GM19023 (cell line): Measurements from ENCODE around the gene HEMK1.
A peak's percentile ranks its signal among the peaks of the same experiment; 100 is the strongest.

Source experiments
- ATAC-seq: cut with Tn5 transposase; IDR thresholded peaks from one replicate; pipeline ENCODE4 v1.9.1; 2021; ENCODE audit warnings: mild to moderate bottlenecking, moderate library complexity; ENCODE audit not compliant: unreplicated experiment

HEMK1 gene

GRCh38 chr3:50568947-50569749 is at the start of gene HEMK1:
TSS of gene HEMK1 (plus strand) at chr3:50569522. CDS start at chr3:50571105, 1,583 bp downstream.
- ATAC-seq: peak; percentile 60

GRCh38 chr3:50520849-50521248 is 48.5 kb upstream of the HEMK1 start:
- no peak for ATAC-seq

GRCh38 chr3:50521572-50521971 is 47.8 kb upstream of the HEMK1 start:
- ATAC-seq: no peak

- ATAC-seq: no peak
These were observed 46.0 kb upstream of the HEMK1 start for GRCh38 chr3:50523279-50523811.

DNA sequence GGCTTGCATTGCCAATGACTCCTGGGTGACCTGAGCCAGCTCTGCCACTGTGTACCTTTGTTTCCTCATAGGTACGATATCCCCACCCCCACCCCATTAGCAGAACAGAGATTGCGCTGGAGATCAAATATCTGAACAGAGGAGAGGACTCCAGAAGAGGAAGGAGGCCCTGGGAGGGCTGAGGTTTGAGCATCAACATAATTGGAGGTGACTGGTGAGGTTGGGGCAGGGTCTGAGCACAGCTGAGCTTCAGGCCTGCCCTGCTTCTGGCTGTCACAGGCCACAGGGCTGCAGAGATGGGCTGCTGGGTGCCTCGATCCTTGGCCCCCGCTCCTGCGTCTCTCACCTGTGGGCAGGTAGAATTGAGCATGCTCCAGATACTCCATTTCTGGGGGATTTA is 44.6 kb upstream of the HEMK1 start:
- no peak for ATAC-seq

DNA sequence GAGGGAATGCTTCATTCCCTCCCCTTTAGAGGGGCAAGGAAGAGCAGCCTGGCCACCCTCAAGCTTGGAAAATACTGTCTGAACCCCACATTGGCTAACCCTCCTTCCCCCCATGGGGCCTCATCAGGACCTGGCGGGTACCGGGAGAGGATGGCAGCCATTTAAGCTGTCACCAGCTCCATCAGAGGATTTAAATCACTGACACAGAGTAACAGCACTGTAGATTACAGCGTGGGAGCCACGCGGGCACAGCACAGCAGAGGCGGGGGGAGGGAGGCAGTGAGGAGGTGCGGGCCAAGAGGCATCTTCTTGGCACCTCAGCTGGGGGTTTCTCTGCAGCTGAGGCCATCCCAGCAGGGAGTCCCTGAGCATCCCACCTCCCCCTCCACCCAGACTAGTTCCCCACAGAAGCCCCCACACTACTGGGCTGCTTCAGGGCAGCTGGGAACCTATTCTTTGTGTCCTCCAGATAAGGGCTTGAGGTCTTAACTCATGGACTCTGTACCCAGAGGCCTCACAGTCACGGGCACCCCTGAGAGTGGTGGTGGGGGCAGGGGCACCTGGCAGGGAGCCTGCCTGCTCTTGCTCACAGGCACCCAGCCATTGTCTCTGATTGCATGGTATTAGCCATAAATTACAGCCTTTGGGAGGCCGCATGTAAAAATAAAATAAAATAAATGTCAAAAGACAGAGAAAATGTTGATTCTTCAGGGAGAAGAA is 44.0 kb upstream of the HEMK1 start:
- no peak for ATAC-seq

GRCh38 chr3:50525987-50526386 is 43.3 kb upstream of the HEMK1 start:
- ATAC-seq: no peak

- ATAC-seq: no peak
These were observed 39.0 kb upstream of the HEMK1 start for GRCh38 chr3:50530001-50530970.

DNA sequence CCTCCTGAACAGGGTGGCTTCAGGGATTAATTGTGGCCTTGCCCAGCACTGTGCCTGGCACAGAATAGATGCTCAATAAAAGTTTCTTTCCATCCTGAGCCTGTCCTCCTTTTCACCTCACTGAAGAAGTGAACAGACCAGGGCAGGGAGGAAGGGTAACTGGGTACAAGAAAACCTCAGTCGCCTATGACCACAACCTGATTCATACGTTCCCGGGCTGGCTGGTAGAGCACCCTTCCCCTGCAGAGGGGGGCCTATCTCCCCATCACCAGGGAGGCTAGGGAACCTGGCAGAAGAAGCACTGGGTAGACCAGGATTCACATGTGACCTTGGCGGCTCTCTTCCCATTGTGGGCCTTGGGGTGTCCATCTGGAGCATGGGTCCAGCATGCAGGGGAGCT is 38.1 kb upstream of the HEMK1 start:
- ATAC-seq: no peak

DNA sequence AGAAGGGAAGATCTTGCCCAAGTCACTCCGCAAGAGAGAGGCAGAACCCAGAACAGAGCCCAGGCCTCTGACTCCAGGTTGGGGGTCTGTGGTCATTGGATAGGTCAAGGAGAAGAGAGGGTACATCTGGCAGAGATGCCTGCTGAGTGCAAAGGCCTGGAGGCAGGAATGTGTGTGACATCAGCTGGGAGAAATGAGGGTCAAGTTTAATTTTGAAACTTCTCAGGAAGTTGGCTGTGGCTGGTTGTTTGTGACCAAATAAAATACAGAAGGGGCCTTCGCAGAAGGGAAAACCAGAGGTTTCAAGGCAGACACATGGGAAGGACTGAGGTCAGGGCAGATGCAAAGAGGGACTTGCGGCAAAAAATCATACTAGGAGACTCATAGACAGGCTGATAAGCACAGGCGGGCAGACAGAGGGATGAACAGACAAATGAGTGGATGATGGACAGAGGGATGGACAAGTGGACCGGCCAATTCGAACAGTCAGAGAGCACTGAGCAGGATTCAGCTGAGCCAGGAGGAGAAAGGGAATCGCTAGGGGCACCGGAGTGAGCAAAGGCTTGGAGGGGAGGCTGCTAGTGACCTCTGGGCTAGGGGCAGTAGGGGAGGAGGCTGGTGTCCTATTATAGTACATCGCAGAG is 37.1 kb upstream of the HEMK1 start:
- no peak for ATAC-seq

DNA sequence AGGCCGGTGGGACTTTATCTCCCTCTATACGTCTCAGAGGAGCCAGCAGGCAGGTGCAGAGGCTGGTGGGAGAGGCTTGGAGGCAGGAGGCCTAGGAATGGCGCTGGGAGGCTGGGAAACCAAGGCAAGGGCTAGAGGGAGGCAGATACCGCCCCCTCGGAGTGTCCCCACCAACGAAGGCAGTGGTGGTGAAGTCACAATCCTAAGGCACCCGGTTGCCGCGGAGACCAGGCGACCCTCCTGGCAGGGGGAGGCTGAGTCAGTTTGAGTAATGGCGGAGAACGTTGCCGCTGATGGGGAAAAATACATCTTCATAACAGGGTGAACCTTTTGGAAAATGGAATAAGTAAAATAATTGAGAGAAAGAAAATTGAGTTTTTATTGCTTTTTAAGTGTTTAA is 36.0 kb upstream of the HEMK1 start:
- no peak for ATAC-seq

DNA sequence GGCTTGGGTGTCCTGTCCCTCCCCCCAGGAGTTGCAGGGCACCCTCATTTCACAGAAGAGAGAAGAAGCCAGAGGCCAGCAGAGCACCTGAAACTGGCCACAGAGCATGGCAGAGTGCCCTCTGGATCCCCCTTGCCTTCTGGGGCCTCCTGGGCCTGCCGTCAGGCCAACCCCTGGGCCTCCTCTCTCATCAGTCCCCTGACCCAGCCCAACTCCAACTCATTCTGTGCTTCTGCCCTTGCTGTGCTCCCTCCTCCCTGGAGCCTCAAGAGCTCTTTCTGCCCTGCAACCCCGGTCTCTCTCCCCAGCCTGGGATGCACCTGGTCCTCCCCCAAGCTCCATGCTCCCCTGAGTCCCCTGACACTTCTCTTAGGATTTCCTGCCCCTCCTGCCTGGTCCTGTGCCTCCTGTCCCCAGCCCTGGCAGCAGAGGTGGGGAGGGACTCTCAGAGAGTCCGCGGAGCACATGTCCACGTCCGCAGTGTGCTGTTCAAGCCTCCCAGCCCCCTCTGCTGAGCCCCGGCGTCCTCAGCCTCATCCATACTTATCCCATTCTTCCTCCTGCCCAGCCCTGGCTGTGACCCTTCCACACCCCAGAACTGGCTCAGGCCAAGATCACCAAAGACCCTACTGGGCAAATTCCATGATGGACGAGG is 35.4 kb upstream of the HEMK1 start:
- ATAC-seq: no peak

GRCh38 chr3:50534681-50535330 is 34.5 kb upstream of the HEMK1 start:
- no peak for ATAC-seq

DNA sequence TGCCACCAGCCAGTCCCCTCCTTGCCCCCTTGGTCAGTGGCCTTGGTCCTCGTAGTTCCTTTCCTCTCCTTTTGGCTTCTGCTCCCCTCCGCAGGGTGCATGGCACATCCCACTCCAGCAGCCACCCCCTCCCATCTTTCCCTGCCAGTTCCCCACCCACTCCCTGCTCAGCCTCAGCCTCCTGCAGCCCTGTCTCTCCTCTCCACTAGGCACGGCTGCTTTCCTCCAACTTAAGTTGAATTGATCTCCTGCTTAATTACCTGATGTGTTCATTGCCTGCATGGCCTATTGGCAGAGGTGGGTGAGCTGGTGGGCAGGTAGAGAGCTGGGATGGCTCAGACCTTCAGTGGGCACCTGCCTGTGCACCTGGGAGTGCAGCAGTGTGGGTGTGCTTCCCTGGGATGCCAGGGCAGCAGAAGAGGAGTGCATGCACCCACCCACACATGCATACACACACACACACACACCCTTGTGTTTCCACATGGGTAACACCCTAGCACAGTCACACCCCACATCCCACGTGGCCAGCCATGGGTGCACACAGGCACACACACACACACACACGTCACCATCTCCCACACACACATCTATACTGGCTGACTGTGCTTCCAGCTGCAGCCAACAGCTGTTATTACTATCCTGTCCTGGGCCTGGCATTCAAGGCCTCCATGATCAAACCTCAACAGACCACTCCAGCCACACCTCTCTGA is 32.7 kb upstream of the HEMK1 start:
- ATAC-seq: no peak

DNA sequence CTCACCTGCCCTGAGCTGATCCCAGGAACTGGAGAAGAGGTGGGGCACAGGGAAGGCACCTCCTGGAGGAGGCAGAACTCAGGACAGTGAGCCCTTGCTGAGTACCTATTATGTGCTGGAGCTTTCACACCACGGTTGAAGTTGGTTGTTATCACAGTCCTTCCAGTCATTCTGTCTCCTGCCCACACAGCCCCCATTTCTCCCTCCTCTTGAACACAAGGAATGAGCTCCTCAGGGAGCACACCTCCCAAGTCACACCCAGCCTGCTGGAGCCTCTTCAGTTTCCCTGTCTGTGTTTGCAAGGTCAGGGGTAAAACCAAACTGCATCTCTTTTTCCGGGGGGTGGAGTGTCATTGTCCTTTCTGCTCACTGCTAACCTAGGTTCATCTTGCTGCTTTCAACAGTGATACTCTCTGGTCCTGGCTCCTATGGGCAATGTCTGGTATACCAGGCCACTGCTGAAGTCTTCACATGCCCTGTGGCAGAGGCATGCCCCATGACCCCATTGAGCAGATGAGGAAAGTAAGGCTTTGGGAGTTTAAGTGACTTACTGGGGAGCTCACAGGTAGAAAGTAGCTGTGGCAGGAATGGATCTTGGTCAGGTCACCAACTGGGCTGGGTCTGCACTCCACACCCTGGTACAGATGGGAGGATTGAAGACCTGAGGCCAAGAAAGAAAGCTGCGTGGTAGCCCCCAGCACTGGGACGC is 31.7 kb upstream of the HEMK1 start:
- ATAC-seq: no peak

DNA sequence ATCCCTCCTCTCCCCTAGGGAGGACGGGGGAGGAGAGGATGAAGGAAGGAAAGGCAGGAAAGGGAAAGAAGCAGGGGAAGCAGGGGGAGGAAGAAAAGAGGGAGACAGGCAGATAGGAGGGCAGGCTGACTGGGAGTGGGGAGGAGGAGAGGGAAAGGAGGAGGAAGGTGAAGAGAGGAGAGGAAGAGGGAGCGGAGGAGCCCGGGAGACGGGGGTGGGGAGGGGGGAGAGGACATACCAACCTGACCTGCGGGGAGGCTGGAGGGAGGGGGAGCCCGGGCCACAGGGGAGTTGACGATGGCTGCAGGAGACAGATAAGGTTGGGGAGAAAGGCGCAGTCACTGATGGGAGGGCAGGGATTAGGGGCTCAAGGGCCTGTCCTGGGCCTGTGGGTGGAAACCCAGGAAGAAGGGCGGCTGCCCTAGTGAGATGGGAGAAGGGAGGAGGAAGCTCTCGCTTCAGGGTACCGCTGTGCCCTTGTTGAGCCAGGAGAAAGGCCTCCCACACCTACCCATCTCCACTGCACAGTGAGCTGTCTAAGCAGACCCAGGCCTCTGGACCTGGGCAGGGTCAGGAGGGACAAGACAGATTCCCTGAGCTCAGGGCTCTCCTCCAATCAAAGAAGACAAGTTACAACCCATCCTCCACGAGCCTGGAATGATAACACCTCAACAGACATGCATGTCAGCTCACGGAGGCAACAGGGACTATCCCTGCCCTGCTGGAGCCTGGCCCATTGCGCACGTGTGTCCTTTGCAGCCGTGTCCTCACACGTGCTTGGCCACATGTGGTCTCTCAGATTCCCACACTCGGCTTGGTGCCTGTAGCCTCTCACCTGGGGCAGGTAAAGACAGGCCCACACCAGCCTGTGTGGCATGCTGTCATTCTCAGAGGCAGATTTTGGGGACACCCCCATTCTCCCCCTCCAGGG is 29.7 kb upstream of the HEMK1 start:
- ATAC-seq: no peak
